ENCODE data around the gene SLC12A7.

- TF ChIP-seq CTCF (IDR thresholded peaks at IDR 0.05 in 8 of 11, conservative IDR thresholded peaks at IDR 0.05 in 3 of 11) (no peak), POLR2AphosphoS5 (IDR thresholded peaks at IDR 0.05) (no peak), POLR2A (IDR thresholded peaks at IDR 0.05) (no peak)
Measured at GRCh38 chr5:1055896-1056610, 55.8 kb downstream of the SLC12A7 start.

Measured in spleen (tissue), 7 donors.